Heart left ventricle (tissue), 13 donors: ENCODE results near the gene AKT2.

Source experiments
- CTCF ChIP-seq, 12 donors: fragments of 200-600 bp; sonication (generic) in 4 of 12; IDR thresholded peaks; one replicate each; pipeline versions ENCODE4 v1.5.0 to v1.8.0; 2018 to 2022; ENCODE audit warnings: antibody characterized with exemption in 12 of 12, mild to moderate bottlenecking in 5 of 12
- POLR2A ChIP-seq, 2 donors: fragments of 450-650 bp; IDR thresholded peaks; one replicate each; pipeline ENCODE4 v1.6.1; 2017; ENCODE audit warnings: antibody characterized with exemption in 2 of 2, mild to moderate bottlenecking in 2 of 2, moderate library complexity in 2 of 2
- donor health status: ischemic (EF 13 %, LVEDD 7.1; RV severe dilation, severe dysfunction).
- donor health status: DM: no; HTN: yes; CAD: no.
- donor health status: DM: no; HTN: no; CAD: no.
- donor health status: ischemic (EF 25% LVEDD 6.9; RV normal size, moderate dysfunction).
- donor health status: ischemic (EF 25% LVEDD 5.7; RV mildly dilated, moderate dysfunction).
- donor health status: ischemic (EF 35%, LVEDD 5.7; RV mildly dilated, moderate dysfunction).
- donor health status: nonischemic (EF 11% LVEDD 7.7; RV severe dilation, severe dysfunction).
- donor health status: DM: yes; HTN: yes; CAD: no.
- donor health status: PGD.
- donor health status: ischemic (EF 29% LVEDD 5.4; RV normal size, mild dysfunction).
- donor health status: nonischemic (EF 23%, LVEDD 6.1; RV moderate dilation, normal function).

DNA sequence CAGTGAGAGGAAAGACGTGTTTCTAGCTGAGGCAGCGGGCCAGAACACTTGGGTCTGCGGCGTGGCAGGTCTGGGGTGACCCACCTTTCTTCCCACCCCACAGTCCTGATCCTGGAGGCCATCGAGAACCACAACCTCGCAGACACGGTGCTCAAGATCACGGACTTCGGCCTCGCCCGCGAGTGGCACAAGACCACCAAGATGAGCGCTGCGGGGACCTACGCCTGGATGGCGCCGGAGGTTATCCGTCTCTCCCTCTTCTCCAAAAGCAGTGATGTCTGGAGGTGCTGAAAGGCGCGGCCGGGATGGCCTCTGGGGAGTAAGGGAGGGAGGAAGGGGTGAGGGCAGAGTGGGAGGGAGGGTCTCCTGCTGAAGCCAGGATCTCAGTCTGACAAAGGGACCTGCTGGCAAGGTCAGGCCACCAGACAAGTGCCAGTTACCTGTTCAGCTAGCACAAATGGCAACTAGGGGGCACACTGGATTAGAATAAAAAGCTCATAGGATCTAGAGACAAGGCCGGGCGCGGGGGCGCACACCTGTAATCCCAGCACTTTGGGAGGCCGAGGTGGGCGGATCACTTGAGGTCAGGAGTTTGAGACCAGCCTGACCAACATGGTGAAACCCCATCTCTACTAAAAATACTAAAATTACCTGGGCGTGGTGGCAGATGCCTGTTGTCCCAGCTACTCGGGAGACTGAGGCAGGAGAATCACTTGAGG is 86.7 kb downstream of the AKT2 start:
- TF ChIP-seq CTCF (IDR thresholded peaks at IDR 0.05) (no peak), POLR2A (IDR thresholded peaks at IDR 0.05) (no peak)
